ENCODE measurements around the gene NKX2-4. TPM values are rescaled to one million over a fixed set of nuclear protein-coding genes. Genes with fewer than 3 reads are reported as not detected.
A peak's percentile ranks its signal among the peaks of the same experiment; 100 is the strongest.

NKX2-4 gene
- polyA plus RNA-seq, 1 of the 3 experiments (the other 2 are of a cell fraction), result not detected

DNA sequence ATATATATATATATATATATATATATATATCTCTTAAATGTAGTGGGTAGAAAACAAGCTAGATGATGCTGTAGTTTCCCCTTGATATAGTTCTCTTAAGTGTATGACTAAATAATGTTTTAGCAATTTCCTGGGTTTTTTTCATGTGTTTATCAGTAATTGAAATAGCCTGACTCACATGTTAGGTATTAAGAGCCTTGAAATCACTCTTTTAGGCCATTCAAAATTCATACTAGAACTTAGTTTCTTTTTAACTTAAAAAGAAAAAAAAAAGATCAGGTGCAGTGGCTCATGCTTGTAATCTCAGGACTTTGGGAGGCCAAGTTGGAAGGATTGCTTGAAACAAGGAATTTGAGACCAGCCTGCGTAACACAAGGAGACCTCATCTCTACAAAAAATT is 44.1 kb downstream of the NKX2-4 start:
- 100% methylated on average over 1 of the region's 1 CpG for WGBS (ENCODE audit: low lambda C conversion rate)
- ChIA-PET CTCF (interaction anchor here (0.7 to 1.4 kb wide), 5 partner anchors 9 to 247 kb away, joined by 3 to 4 read pairs (median 3); partner anchors contain the start of gene LINC00237), POLR2A (interaction anchor here (1.0 kb wide), 1 partner anchor 51 kb away, joined by 3 read pairs; the partner anchor contains the start of gene XRN2)
- H4K20me1 ChIP-seq (ENCODE audit: insufficient read depth), result 0 out of 2 replicates have a peak, but pooled peaks cover 7% of the 10 kb centered on the region
- no peaks in the 10 kb centered on the region for H3K27me3 ChIP-seq (ENCODE audit: insufficient read depth)
- H3K4me1 ChIP-seq (ENCODE audit: control insufficient read depth in 1 of 2, insufficient read depth in 2 of 2, low read depth in 1 of 2, low read length in 1 of 2), result no peaks in the 10 kb centered on the region
- DNase-seq, result no peak
- H3K9ac ChIP-seq, result no peak overlapping the region
- TF ChIP-seq EP300 (IDR thresholded peaks at IDR 0.05; ENCODE audit: borderline replicate concordance in 1 of 2, low read depth in 1 of 2, low read length in 1 of 2), result no peak
- H2AFZ ChIP-seq (ENCODE audit: low read depth), result no peak overlapping the region
- peaks cover 58 to 77% of the 10 kb centered on the region in 2 experiments for H3K36me3 ChIP-seq (replicated peaks in 1 of 2; ENCODE audit: control insufficient read depth in 1 of 2, insufficient read depth in 2 of 2, low read length in 1 of 2)
- no peaks in the 10 kb centered on the region for H3K9me2 ChIP-seq
- H3K4me3 ChIP-seq (ENCODE audit: low read depth in 2 of 2, low read length in 1 of 2), result no peak overlapping the region
- H3K79me2 ChIP-seq (ENCODE audit: insufficient read depth), result no peaks in the 10 kb centered on the region; the same call in 1 of the 2 replicates
- H3K9me3 ChIP-seq, result no peaks in the 10 kb centered on the region
- peaks cover 11% of the 10 kb centered on the region for H3F3A ChIP-seq (replicated peaks; ENCODE audit: insufficient read depth)
- no peak overlapping the region for H3K27ac ChIP-seq (ENCODE audit: low read depth in 2 of 2, low read length in 1 of 2)
- no peak overlapping the region for H3K4me2 ChIP-seq

DNA sequence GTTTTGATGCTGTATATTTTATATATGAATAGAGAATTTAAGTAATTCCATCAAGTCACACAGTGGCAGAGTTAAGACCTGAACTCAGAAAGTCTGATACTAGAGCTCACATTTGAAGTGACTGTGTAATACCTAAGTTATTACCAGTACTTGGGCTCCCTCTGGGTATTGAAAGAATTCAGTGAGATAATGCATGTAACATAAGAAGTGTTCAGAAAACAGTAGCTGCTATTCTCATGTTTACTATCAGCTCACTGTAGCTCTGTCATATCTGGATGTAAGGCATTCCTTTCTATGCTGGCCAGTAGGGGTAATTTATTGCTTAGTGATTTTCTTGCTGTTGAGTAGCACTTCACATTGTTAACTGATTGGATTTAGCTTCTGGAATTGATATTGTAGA is 44.6 kb downstream of the NKX2-4 start:
- H4K20me1 ChIP-seq (ENCODE audit: insufficient read depth), result 0 out of 2 replicates have a peak, but pooled peaks cover 7% of the 10 kb centered on the region
- no peak overlapping the region for H3K9ac ChIP-seq
- POLR2A ChIA-PET, result interaction anchor here (1.0 kb wide), 1 partner anchor 50 kb away, joined by 3 read pairs; the partner anchor contains the start of gene XRN2
- TF ChIP-seq, protein P1, sequence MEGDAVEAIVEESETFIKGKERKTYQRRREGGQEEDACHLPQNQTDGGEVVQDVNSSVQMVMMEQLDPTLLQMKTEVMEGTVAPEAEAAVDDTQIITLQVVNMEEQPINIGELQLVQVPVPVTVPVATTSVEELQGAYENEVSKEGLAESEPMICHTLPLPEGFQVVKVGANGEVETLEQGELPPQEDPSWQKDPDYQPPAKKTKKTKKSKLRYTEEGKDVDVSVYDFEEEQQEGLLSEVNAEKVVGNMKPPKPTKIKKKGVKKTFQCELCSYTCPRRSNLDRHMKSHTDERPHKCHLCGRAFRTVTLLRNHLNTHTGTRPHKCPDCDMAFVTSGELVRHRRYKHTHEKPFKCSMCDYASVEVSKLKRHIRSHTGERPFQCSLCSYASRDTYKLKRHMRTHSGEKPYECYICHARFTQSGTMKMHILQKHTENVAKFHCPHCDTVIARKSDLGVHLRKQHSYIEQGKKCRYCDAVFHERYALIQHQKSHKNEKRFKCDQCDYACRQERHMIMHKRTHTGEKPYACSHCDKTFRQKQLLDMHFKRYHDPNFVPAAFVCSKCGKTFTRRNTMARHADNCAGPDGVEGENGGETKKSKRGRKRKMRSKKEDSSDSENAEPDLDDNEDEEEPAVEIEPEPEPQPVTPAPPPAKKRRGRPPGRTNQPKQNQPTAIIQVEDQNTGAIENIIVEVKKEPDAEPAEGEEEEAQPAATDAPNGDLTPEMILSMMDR (IDR thresholded peaks at IDR 0.05), result peak; percentile 15; the same call in 1 of the 2 replicates
- TF ChIP-seq NRF1 (IDR thresholded peaks at IDR 0.05; ENCODE audit: low read depth, low read length) (no peak), NFIC (IDR thresholded peaks at IDR 0.05; ENCODE audit: borderline replicate concordance) (no peak), RAD21 (IDR thresholded peaks at IDR 0.05; ENCODE audit: low read length) (no peak)
- TF ChIP-seq, protein P2, sequence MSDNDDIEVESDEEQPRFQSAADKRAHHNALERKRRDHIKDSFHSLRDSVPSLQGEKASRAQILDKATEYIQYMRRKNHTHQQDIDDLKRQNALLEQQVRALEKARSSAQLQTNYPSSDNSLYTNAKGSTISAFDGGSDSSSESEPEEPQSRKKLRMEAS (IDR thresholded peaks at IDR 0.05; ENCODE audit: low read depth), result no peak
- H3K79me2 ChIP-seq (ENCODE audit: insufficient read depth), result no peaks in the 10 kb centered on the region; the same call in 1 of the 2 replicates
- CTCF ChIA-PET, result interaction anchor here (0.7 to 1.4 kb wide), 4 partner anchors 8 to 247 kb away, joined by 3 to 4 read pairs (median 4); partner anchors contain the start of gene LINC00237
- no peak overlapping the region for H3K4me3 ChIP-seq (ENCODE audit: low read depth in 2 of 2, low read length in 1 of 2)
- H3K9me2 ChIP-seq, result no peaks in the 10 kb centered on the region
- H3K4me1 ChIP-seq (ENCODE audit: control insufficient read depth in 1 of 2, insufficient read depth in 2 of 2, low read depth in 1 of 2, low read length in 1 of 2), result no peaks in the 10 kb centered on the region
- H3K27me3 ChIP-seq (ENCODE audit: insufficient read depth), result no peaks in the 10 kb centered on the region
- no peak for DNase-seq
- no peak overlapping the region for H3K27ac ChIP-seq (ENCODE audit: low read depth in 2 of 2, low read length in 1 of 2)
- peaks cover 58 to 77% of the 10 kb centered on the region in 2 experiments for H3K36me3 ChIP-seq (replicated peaks in 1 of 2; ENCODE audit: control insufficient read depth in 1 of 2, insufficient read depth in 2 of 2, low read length in 1 of 2)
- no peak overlapping the region for H3K4me2 ChIP-seq
- no peaks in the 10 kb centered on the region for H3K9me3 ChIP-seq
- no peak overlapping the region for H2AFZ ChIP-seq (ENCODE audit: low read depth)
- H3F3A ChIP-seq (replicated peaks; ENCODE audit: insufficient read depth), result peaks cover 11% of the 10 kb centered on the region

Small RNAs within 50 kb of the gene (small RNA-seq; reads per million reads assigned to genes)
- gene RN7SKP140, result 0 to 0.21 (median 0) reads per million in 7 experiments

Other genes starting within 250 kb of the NKX2-4 start
- 44.5 and 56.5 TPM in 2 replicates for gene XRN2, start 94.2 kb downstream of the NKX2-4 start, polyA plus RNA-seq (2012; rRNA removed)
- not detected in 2 replicates for gene NKX2-2, start 116.5 kb upstream of the NKX2-4 start, polyA plus RNA-seq (2012; rRNA removed)